Left renal cortex interstitium (tissue), 4 donors: ENCODE results near the gene KIAA0825. TPM values are rescaled to one million over a fixed set of nuclear protein-coding genes. Genes with fewer than 3 reads are reported as not detected.
"Not testable (repeated sequence)": the region's sequence is repeated elsewhere in the genome, so short reads cannot be mapped to it uniquely, and the experiment has no call there.

Experiments used
- DNase-seq, 4 donors: peaks; one replicate each; pipeline ENCODE4 v3.0.0-alpha.2; 2013; ENCODE audit warnings: low read depth in 4 of 4, low spot score in 2 of 4, missing footprints in 1 of 4
- polyA plus RNA-seq, 4 donors: library from polyadenylated mRNA; unstranded; fragments of 120-200 nt; gene quantifications; one replicate each; pipeline ENCODE4 v1.2.1, GENCODE V29; 2013; ENCODE audit not compliant: insufficient read length in 4 of 4

KIAA0825 gene
- polyA plus RNA-seq, 4 donors, result 4.3 to 5.2 (median 4.3) TPM

- no peak for DNase-seq
Observed at GRCh38 chr5:94199566-94199965, 418.8 kb downstream of the KIAA0825 start.

DNA sequence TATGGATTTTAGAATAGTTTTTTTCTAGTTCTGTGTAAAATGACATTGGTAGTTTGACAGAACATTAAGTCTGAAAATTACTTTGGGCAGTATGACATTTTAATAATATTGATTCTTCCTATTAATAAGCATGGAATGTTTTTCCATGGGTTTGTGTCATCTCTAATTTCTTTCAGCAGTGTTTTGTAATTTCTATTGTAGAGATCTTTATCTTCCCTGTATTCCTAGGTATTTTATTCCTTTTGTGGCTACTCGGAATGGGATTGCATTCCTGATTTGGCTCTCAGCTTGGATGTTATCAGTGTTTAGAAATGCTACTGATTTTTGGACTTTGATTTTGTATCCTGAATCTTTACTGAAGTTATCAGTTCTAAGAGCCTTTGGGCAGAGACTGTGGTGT is 420.4 kb downstream of the KIAA0825 start:
- DNase-seq, result no peak

- DNase-seq, result no peak
Observed at GRCh38 chr5:94196953-94197352, 421.5 kb downstream of the KIAA0825 start.

- DNase-seq, result no peak
Observed at GRCh38 chr5:94192658-94193391, 425.6 kb downstream of the KIAA0825 start.

DNA sequence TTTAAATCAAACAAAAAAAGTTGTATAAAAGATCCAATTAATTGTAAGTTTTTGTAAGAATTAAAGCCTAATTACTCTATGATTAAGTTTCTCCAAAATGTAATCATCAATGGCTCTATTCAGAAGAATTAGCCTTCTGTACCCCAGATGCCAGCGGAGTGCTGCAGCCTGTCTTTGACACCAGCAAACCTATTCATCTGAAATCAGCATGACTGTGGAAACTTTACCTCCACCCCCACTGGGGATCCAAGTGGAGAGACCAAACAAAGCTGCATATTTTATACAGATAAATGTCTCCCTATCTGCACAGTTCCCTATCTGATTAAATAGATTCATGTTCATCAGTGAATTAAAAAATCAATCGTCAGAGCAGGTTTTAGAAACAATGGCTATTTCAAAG is 426.8 kb downstream of the KIAA0825 start:
- no peak for DNase-seq

GRCh38 chr5:94188725-94189124 is 429.7 kb downstream of the KIAA0825 start:
- no peak for DNase-seq

GRCh38 chr5:94184870-94185269 is 433.5 kb downstream of the KIAA0825 start:
- no peak for DNase-seq

DNA sequence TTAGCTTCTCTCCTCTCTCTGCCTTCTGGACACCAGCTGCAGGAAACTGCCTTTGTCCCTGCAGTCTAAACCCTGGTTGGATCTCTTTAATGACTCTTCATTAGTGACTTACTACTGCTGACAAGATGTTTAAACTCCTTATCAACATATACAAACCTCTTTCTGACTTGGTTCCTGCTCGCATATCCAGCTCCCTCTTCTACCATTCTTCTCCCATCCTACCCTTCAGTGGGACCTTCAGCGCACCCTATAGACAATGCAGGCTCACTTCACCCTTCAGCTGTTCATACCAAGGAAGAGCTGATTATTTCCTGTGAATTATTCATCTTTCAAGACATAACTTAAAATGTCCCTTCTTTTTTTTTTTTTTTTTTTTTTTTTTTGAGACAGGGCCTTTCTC is 436.5 kb downstream of the KIAA0825 start:
- DNase-seq, result no peak

DNA sequence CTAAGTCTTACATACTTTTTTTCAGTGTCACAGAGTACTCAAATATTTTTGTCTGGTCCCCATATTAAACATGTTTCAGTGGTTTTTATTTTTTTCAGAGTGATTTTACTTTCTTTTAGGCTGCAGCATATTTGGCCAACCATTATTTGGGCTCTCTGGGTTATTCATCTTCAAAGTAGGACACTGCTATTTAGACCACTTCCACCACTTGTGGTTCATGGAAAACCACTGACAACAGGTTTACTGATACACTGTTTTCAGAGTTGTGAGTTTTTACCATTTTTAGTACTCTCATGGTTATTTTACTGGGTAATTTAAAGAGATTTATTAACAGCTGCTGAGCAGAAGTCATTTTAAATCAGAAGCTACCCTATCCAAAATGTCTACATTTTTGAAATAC is 437.6 kb downstream of the KIAA0825 start:
- DNase-seq, result no peak

DNA sequence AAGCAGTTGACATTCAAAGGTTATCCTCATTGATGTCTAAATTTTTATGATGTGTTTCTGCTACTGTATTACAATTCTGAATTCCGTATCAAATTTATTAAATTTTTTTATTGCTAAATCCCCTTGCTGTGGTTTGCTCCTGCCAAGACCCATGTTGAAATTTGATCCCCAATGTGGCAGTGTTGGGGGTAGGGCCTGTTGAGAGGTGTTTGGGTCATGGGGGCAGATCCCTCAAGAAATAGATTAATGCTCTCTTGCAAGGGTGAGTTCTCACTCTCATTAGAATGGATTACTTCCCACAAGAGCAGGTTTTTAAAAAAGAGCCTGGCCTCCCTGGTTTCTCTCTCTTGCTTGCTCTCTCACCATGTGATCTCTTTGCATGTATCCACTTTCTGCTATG is 442.5 kb downstream of the KIAA0825 start:
- no peak for DNase-seq

- DNase-seq, result no peak
Observed at GRCh38 chr5:94174748-94175411, 443.5 kb downstream of the KIAA0825 start.

DNA sequence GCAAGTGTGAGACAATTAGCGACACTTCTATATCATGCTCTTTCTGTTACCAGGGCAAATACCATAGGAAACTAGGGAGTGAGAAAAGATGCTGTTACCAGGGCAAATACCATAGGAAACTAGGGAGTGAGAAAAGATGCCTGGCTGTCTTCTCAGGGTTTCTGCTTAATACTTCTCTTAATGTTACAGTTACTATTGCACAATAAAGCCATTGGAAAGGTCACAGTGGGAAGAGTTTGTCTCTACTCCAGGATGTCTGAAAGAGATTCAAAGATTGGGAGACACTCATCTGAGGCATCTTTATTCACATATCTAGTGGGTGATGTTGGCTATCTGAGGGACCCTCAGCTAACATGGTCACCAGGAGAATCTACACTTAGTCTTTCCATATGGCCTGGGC is 445.3 kb downstream of the KIAA0825 start:
- DNase-seq, result no peak

DNA sequence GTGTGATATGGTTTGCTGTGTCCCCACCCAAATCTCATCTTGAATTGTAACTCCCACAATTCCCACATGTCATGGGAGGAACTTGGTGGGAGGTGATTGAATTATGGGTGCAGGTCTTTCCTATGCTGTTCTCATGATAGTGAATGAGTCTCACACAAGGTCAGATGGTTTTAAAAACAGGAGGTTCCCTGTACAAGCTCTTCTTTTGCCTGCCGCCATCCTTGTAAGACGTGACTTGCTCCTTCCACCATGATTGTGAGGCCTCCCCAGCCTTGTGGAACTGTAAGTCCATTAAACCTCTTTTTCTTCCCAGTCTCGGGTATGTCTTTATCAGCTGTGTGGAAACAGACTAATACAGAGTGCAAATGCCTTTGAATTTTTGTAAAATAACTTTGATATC is 447.3 kb downstream of the KIAA0825 start:
- not testable (repeated sequence) for DNase-seq

DNA sequence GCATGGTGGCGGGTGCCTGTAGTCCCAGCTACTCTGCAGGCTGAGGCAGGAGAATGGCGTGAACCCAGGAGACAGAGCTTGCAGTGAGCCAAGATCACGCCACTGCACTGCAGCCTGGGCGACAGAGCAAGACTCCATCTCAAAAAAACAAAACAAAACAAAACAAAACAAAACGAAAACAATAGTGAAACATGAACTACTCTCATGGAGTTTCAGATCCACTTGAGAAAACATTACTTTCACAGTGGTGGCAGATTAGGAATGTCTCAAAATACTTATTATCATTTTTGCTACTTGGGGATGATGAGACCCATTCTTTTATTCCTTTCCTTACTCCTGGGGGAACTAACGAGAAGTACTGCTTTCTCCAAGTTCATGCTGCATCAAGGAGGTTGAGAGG is 448.2 kb downstream of the KIAA0825 start:
- DNase-seq, result not testable (repeated sequence)

- no peak for DNase-seq
Observed at GRCh38 chr5:94168151-94168550, 450.3 kb downstream of the KIAA0825 start.

GRCh38 chr5:94161801-94162200 is 456.6 kb downstream of the KIAA0825 start:
- DNase-seq, result no peak

GRCh38 chr5:94159144-94159543 is 459.3 kb downstream of the KIAA0825 start:
- no peak for DNase-seq

DNA sequence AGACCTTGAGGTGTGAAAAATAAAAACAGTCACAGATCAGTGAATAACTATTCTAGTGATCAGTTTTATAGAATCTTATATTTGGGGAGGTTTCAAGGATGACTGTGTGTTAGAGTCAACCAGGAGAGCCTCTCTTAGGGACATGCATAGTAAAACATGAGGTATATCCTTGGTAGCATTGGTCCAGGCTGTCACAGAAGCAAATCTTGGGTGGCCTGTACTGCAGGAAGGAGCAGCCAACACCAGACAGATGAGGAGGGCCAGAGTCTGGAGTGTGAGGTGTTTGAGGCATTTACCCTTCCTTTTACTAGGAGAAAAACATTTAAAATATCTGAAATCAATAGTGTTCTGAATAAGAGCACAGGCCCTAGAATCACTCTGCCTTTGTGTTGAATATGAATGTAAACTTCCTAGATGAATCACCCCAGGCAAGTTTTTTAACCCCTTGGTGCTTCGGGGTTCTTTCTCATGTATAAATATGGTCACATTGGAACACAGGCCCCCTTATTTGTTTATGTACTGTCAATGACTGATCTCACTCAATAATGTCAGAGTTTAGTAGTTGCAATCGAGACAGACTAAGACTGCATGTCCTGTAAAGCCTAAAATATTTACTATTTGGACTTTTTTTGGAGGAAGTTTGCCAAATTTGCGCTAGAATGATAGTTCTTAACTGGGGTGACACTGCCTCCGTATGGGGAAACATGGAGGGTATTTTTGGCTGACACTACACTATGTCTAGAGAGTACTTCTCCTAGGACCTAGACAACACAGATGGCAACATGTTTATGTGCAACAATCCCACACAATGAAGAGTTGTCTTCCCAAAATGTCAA is 460.5 kb downstream of the KIAA0825 start:
- DNase-seq, result no peak

GRCh38 chr5:94154672-94155071 is 463.7 kb downstream of the KIAA0825 start:
- DNase-seq, result no peak

- no peak for DNase-seq
Observed at GRCh38 chr5:94153736-94154450, 464.5 kb downstream of the KIAA0825 start.

DNA sequence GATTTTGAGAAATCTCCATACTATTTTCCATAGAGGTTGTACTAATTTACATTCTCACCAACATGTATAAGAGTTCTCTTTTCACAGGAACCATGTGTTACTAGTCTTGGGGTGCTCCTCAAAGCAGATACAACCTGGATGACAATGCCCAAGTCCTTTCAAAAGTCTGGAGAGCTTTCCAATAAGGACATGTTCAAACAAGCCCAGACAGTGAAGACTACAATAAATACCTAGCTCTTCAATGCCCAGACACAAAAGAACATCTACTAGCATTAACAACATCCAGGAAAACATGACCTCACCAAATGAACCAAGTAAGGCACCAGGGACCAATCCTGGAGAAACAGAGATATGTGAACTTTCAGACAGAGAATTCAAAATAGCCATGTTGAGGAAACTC is 474.8 kb downstream of the KIAA0825 start:
- not testable (repeated sequence) for DNase-seq
